Prostate gland (tissue), 2 donors: ENCODE data around the gene POLR1E. TPM values are rescaled to one million over a fixed set of nuclear protein-coding genes. Genes with fewer than 3 reads are reported as not detected.

Source experiments
- DNase-seq: peaks from one replicate; pipeline ENCODE4 v3.0.0-alpha.2; 2019; ENCODE audit warnings: low spot score
- H3K27ac ChIP-seq, 2 donors: fragments of 200-600 bp; sonication (generic); 2 replicates each; pipeline ENCODE4 v1.5.1; 2017 to 2019
- H3K27me3 ChIP-seq: fragments of 200-600 bp; sonication (generic); replicated peaks from 2 replicates; pipeline ENCODE4 v1.5.1; 2019; ENCODE audit not compliant: insufficient read depth
- H3K36me3 ChIP-seq, 2 donors: fragments of 200-600 bp; sonication (generic); 1 replicate in 1 of 2; 2 replicates in 1 of 2; pipeline versions ENCODE4 v1.5.1 to v1.8.1; 2017 to 2019
- H3K4me1 ChIP-seq: fragments of 200-600 bp; sonication (generic); replicated peaks from 2 replicates; pipeline ENCODE4 v1.5.1; 2019
- H3K4me3 ChIP-seq, 2 donors: fragments of 200-600 bp; sonication (generic); 2 replicates each; pipeline ENCODE4 v1.5.1; 2017 to 2019
- H3K9me3 ChIP-seq: fragments of 200-600 bp; sonication (generic); 2 replicates; pipeline ENCODE4 v1.5.1; 2017
- POLR2A ChIP-seq: fragments of 450-650 bp; IDR thresholded peaks from one replicate; pipeline ENCODE4 v1.6.1; 2016; ENCODE audit warnings: antibody characterized with exemption, mild to moderate bottlenecking
- POLR2AphosphoS5 ChIP-seq: sonication (generic); formaldehyde crosslinking; IDR thresholded peaks from one replicate; pipeline ENCODE4 v1.6.1; 2017; ENCODE audit warnings: antibody characterized with exemption
- WGBS: methylation state at CpG from one replicate; pipeline ENCODE4 v1.1.5; 2018; 5-methylcytosine and 5-hydroxymethylcytosine counted together
- intact Hi-C: fragments of 100-400 bp; cut with DNase I; formaldehyde crosslinking; loops from one replicate; pipeline ENCODE4 v1.14.2; 2022
- total RNA-seq, 2 donors: library from RNA; depleted of rRNA; stranded (reverse); fragments of >200 nt; gene quantifications; one replicate each; pipeline ENCODE4 v1.1.0, GENCODE V29; 2016
- TF ChIP-seq, protein P1 (sequence below), 4 experiments: fragments of 200-600 bp in 2 of 4; fragments of 450-650 bp in 2 of 4; sonication (generic) in 2 of 4; IDR thresholded peaks; 1 replicate in 3 of 4; 2 replicates in 1 of 4; pipeline ENCODE4 v1.5.1; 2016 to 2019; ENCODE audit warnings: antibody characterized with exemption in 4 of 4, mild to moderate bottlenecking in 2 of 4, moderate library complexity in 2 of 4

The POLR1E gene, protein sequence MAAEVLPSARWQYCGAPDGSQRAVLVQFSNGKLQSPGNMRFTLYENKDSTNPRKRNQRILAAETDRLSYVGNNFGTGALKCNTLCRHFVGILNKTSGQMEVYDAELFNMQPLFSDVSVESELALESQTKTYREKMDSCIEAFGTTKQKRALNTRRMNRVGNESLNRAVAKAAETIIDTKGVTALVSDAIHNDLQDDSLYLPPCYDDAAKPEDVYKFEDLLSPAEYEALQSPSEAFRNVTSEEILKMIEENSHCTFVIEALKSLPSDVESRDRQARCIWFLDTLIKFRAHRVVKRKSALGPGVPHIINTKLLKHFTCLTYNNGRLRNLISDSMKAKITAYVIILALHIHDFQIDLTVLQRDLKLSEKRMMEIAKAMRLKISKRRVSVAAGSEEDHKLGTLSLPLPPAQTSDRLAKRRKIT
- 10 to 100 TPM; 20.7 to 21.0 TPM for total RNA-seq

DNA sequence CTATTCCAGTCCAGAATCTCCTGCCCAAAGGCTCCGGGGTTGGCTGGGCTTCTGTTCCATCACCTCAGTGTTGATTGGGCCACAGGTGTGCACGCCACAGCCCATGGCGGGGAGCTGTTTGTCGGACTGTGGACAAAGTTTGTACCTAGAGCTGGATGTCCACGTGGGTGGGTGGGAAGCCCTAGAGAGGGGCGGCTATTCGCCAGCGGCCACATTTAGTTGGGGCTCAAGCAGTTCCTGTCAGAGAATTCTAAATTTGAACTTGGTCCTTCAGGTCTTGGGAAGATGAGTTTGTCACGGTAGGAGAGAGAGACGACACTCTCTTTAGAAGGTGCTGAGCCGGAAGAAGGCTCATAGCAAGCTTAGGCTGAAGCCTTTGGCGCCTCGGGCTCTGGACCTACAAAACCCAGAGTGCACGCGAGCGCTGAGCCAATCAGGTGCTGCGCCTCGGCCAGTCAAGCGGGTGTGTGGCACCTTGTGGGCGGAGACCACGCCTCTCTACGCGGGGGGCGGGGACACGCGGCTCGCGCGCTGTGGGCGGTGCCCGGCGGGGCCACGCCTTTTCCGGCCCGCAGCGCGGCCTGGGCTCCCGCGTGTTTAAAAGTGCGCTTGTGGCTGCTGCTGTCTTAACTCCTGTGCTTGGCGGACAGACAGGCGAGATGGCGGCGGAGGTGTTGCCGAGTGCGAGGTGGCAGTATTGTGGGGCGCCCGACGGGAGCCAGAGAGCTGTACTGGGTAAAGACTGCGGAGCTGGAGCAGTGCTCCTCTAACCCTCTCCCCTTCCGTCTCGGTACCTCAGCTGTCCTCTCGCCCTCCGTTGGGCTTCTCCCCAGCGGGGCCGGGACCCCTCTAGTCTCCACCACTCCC, at the start of gene POLR1E:
Gene POLR1E, plus strand, starts transcription at position 560 of the 867 bp plus-strand sequence. Its CDS starts 100 bp downstream, at position 660.
- H3K27ac ChIP-seq, result peak within 1 kb of the TSS; percentile 53 to 65
- H3K4me1 ChIP-seq, result no peaks in the 10 kb centered on the region
- no peaks in the 10 kb centered on the region for H3K9me3 ChIP-seq
- TF ChIP-seq POLR2A, result peak; percentile 67
- peak; percentile 87 for TF ChIP-seq POLR2AphosphoS5
- TF ChIP-seq, protein P1, sequence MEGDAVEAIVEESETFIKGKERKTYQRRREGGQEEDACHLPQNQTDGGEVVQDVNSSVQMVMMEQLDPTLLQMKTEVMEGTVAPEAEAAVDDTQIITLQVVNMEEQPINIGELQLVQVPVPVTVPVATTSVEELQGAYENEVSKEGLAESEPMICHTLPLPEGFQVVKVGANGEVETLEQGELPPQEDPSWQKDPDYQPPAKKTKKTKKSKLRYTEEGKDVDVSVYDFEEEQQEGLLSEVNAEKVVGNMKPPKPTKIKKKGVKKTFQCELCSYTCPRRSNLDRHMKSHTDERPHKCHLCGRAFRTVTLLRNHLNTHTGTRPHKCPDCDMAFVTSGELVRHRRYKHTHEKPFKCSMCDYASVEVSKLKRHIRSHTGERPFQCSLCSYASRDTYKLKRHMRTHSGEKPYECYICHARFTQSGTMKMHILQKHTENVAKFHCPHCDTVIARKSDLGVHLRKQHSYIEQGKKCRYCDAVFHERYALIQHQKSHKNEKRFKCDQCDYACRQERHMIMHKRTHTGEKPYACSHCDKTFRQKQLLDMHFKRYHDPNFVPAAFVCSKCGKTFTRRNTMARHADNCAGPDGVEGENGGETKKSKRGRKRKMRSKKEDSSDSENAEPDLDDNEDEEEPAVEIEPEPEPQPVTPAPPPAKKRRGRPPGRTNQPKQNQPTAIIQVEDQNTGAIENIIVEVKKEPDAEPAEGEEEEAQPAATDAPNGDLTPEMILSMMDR (IDR thresholded peaks at IDR 0.05), result no peak
- peak; percentile 96 for DNase-seq
- no peaks in the 10 kb centered on the region for H3K27me3 ChIP-seq
- 2% methylated on average over 50 of the region's 56 CpGs for WGBS
- H3K36me3 ChIP-seq, result no peaks in the 10 kb centered on the region
- intact Hi-C loops, result loop anchor here (5.0 to 10.0 kb wide), 5 partner anchors 92 to 909 kb away; partner anchors contain the start of genes ALDH1B1, EXOSC3, FBXO10 and SLC25A51
- H3K4me3 ChIP-seq, result peak within 1 kb of the TSS; percentile 63

DNA sequence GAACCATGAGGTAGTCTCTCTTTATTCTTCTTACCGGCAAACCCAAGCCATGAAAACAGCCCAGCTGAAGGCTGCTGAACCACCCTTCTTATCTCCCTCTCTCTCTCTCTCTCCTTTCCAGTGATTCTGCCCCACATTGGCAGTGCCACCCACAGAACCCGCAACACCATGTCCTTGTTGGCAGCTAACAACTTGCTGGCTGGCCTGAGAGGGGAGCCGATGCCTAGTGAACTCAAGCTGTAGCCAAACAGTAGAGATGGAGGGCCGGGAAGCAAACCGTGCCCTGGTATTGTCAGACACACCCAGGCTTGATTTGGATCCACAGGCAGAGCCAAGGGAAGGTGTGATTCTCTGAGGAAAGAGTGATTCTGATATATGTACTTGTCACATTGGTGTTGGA, 49.2 kb upstream of the POLR1E start:
- WGBS, result 89% methylated on average over 5 of the region's 5 CpGs
- Histone ChIP-seq H3K36me3 (peaks cover 7 to 8% of the 10 kb centered on the region in 2 donors), H3K4me3 (no peak overlapping the region), H3K27ac (no peak overlapping the region), H3K4me1 (no peaks in the 10 kb centered on the region), H3K27me3 (no peaks in the 10 kb centered on the region), H3K9me3 (no peaks in the 10 kb centered on the region)
- no peak for TF ChIP-seq POLR2A
- TF ChIP-seq, protein P1 (IDR thresholded peaks at IDR 0.05), result no peak
- intact Hi-C loops, result no loop called here
- no peak for DNase-seq

DNA sequence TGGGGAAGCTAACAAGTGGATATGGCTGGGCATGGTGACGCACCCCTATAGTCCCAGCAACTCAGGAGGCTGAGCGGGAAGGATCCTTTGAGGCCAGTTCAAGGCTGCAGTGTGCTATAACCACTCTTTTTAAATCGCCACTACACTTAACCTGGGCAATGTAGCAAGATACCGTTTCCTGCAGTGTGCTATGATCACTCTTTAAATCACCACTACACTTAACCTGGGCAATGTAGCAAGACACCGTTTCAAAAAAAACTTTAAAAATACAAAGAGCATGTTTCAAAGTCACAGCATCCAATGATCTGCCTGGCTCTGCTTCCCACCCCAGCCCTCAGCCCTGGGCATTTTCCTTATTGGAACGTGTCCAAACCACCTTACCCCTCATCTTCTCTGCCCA, 48.7 kb upstream of the POLR1E start:
- WGBS, result 94% methylated on average over 6 of the region's 6 CpGs
- H3K36me3 ChIP-seq, result peaks cover 7 to 8% of the 10 kb centered on the region in 2 donors

DNA sequence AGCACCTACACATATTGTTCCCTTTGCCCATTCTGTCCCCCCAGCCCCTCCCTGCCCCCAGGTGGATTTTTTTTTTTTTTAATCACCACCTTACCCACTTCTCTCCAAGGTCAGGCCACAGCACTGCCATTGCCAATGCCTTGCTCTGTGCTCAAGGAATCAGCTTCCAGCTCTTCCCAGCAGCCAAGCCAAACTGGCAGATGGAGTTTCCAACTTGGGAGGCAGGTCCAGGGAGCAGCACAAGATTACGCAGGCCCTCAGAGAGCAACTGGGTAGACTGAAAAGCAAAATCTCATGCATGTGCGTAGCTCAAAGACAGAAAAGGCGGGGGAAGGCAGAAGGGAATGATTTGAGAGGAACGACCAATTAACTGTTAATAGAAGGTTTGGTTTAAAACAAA, 48.1 kb upstream of the POLR1E start:
- H3K27ac ChIP-seq, result no peak overlapping the region
- H3K9me3 ChIP-seq, result no peaks in the 10 kb centered on the region
- WGBS, result 94% methylated on average over 4 of the region's 4 CpGs
- intact Hi-C loops, result no loop called here
- DNase-seq, result no peak
- no peaks in the 10 kb centered on the region for H3K27me3 ChIP-seq
- TF ChIP-seq POLR2AphosphoS5, result no peak
- TF ChIP-seq POLR2A, result no peak
- TF ChIP-seq, protein P1 (IDR thresholded peaks at IDR 0.05), result no peak
- H3K36me3 ChIP-seq, result peaks cover 7 to 8% of the 10 kb centered on the region in 2 donors
- H3K4me3 ChIP-seq, result no peak overlapping the region
- no peaks in the 10 kb centered on the region for H3K4me1 ChIP-seq

More for the DNA sequence above, 48.7 kb upstream of the POLR1E start:
- TF ChIP-seq POLR2AphosphoS5 (no peak), POLR2A (no peak)
- TF ChIP-seq, protein P1 (IDR thresholded peaks at IDR 0.05), result no peak
- no peaks in the 10 kb centered on the region for H3K9me3 ChIP-seq
- H3K4me3 ChIP-seq, result no peak overlapping the region
- H3K27me3 ChIP-seq, result no peaks in the 10 kb centered on the region
- no peak for DNase-seq
- H3K4me1 ChIP-seq, result no peaks in the 10 kb centered on the region
- intact Hi-C loops, result no loop called here
- no peak overlapping the region for H3K27ac ChIP-seq
